ENCODE measurements around the gene UBE2O.

The UBE2O gene

DNA sequence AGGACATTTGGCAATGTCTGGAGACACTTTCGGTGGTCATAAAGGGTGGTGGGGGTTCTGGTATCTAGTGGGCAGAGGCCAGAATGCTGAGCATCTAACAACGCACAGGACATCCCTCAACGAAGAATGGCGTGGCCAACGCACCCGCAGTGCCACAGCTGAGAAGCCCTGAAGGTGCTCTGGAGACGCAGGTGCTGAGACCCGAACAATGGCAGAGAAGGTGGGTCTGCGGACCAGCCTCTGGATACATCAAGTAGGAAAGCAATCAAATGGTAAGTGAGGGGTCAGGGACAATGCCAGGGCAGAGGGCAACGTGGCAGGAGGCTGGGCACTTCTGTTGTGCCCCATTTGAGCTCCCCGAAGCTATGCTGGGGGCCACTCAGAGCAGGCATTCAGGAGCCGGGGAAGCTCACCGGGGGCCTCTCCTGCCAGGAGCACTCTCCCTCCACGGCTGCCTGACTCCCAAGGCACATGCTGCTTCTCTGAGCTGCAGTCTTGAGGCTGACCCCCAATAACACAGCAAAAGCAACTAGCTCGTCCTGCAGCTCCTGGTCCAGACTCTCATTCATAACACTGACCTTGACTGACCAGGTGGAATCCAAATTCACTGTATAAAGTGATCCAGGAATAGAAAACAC is 42.5 kb downstream of the UBE2O start:
- DNase-seq, result no peak

DNA sequence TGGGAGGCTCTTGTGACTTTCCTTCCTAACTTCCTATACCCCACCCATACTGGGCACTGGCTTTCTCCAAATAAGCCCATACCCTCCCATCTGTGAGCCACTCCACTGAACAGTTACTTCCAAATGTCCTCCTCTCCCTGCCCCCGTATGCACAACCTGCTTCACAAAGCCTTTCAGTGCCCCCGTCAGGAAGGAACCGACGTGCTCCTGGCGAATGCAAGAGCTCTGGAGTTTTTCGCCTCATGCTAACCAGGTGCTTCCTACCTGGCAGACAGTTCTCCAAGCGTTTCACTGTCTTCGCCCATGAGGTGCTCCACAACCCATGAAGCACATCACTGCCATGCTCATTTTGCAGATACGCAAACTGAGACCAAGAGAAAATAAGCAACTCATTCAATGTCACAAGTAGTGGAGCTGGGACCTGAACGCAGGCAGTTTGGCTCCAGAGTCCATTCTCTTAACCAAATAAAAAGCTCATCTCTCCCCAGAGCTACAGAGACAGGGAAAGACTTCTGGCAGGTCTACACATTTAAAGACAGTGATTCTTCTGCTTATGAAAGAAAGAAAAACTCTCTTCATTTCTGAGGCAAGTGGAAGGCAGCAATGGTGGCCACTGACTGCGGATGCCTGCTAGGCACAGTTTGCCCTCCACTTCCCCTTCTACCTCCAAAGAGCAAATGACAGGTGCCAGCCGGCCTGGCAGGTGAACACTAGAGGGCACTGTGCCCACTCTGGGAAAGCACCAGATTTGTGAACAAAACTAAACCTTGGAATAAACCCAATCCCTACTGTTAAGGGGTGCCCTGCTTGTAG is 44.7 kb downstream of the UBE2O start:
- DNase-seq, result peak; percentile 66

DNA sequence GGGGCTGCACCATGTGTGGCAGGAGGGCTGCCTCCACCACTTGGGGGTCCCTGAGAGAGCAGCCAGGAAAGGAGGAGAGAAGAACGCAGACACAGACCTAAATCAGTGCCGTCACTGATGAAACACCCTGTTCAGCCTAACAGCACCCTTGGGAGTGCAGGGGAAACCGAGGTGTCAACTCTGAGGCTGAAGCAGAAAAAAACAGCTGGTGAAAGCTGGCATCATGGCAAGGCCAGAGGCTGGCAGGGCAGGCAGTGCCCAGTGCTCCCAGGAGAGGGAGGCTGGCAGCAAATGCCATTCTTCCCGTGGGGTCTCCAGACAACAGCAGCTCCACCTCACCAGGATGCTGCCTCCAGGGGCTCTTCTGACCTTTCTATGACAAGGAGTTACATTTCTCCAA is 45.4 kb downstream of the UBE2O start:
- DNase-seq, result no peak

DNA sequence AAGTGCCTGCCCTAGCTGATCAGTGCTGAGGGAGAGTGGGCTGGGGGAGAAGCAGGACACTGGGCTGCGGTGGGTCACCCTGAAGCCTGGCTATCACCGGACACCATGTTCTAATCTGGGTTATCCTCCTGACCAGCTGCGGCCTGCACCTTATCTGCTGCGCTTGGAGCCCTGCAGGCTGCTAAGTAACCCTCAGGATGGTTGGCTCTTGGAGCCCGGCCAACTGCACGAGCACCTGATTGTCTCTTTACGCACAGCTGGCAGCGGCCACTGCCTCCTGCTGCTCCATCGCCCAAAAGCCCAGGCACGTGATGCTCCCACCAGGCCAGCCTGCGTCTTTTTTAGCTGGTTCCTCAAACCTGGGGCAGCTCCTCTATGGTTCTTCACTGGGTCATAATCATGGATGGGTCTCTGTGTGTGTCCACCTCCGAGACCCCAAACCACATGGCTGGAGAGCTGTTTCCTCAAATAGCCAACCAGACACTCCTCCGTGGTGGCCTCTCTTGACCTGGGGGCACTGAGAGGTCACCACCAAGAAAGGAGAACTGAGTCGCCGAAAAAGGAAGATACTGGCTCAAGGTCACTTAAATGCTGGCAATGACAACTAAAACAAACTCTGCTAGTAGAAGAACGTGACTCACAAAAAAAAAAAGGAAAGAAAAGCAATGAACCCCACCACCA is 46.8 kb downstream of the UBE2O start:
- no peak for DNase-seq

DNA sequence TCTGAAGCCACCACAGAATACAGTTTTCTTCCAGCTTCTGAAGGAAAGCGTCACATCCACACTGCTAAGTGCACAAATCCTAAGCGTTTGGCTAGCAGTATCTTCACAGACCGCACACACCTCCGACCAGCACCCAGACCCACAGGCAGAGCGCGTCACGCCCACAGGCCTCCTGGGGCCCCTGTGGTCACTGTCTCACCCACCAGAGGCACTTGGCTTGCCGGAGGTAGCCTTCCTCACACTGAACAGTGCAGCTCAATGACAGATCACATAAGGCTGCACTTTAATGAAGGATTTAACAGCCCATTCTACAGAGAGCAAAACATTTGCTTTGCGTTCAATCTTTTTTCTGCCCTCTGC is 47.4 kb downstream of the UBE2O start:
- DNase-seq, result no peak

DNA sequence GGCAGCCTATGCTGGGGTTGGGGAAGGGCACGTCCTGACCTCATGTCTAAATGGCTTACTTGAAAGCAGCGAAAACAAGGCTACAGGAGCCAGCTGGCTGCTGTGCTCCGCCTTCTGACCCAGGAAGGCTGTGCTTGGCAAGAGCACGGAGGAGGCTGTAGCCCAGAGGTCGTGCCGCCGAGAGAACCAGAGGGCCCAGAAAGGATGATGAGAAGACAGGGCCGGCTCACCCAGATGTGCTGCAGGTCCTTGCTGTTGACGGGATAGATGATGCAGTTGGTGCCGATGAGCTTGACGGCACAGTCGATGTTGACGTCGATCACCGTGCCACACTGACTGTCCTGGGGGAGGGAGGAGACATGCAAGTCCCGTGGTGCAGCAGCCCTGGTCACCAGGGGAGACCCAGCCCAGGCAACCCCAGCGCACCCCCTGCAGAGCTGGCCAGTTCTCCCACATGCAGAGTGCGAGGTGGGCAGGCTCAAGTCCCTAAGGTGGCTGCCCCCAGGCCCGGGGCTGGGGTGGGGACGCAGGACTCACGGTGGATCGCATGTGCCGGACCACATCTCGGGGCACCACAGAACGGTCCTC is 47.9 kb downstream of the UBE2O start:
- DNase-seq, result no peak

DNA sequence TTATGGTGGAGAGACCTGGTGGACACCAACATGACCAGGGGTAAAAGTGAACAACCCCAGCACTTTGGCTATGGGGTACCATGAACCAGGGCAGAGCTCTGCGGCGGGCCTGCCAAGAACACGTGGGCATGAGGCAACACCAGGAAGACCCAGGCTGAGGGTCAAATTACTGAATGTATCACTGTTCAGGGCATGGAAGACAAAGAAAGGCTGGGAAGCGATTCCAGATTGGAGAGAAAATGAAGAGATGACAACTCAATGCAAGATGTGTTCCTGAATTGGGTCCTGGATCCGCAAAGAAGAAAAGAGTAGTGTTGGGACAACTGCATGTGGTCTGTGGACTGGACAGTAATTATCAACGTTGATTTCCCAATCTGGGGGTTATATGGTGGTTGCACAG is 48.7 kb downstream of the UBE2O start:
- DNase-seq, result no peak

DNA sequence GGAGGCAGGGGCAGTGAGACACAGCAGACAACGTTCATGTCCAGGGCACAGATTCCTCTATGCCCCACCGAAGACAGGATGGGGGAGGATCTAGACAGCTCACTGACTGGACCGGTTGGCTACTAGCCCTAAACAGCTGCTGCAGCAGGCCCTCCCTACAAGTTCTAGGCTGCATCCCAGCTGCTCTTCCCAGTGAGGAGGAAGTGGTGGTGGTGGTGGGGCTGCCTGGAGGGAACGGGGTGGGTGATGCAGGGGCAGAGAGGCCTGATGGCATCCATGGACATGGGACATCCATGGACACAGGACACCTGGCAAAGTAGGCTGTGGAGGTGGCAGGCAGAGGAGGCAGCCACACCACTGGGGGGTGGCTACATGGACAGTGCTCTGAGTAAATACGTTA is 50.2 kb downstream of the UBE2O start:
- DNase-seq, result no peak

DNA sequence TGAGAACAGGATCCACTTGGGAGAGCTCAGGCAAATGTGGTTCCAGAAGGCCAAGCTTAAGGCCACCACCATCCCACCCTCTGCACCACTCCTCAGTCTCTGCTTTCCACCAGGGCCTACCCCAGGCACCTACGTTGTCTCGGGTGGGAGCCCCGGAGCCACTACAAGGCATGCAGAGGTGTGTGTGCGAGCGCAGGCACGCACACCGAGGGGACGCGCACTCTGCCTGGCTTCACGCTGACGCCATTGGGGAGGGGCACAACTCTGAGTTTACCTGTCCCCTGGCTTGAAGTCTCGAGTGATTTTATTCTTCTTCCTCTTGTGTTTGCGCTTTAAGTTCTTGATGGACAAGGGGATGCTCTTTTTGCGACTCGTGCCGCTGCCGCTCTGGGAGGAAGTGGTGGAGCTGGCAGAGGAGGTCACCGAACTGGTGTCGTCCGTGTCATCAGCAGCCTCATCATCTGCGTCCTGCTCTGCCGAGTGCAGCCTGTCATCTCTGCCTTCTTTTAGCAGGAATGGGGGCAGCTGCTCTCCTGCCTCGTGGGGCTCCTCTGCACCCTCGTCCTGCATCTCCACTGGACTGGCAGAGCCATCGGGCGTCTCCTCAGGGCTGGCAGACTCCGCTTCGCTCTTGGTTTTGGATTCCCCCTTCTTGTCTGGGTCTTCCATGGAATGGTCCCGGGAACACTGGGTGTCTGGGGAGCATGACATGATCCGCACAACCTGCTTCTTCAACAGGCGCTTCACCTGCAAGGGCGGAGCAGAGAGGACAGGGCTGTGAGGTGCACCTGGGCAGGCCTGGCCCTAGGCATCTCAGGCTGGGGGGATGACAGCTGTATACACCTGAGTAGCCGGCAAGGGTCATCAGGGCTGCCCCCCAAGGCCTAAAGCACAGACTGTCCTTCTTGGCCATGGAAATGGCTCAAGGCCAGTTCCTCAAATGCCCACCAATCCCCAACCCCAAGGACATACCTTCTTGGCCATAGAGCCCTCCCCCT is 53.5 kb downstream of the UBE2O start:
- DNase-seq, result no peak

DNA sequence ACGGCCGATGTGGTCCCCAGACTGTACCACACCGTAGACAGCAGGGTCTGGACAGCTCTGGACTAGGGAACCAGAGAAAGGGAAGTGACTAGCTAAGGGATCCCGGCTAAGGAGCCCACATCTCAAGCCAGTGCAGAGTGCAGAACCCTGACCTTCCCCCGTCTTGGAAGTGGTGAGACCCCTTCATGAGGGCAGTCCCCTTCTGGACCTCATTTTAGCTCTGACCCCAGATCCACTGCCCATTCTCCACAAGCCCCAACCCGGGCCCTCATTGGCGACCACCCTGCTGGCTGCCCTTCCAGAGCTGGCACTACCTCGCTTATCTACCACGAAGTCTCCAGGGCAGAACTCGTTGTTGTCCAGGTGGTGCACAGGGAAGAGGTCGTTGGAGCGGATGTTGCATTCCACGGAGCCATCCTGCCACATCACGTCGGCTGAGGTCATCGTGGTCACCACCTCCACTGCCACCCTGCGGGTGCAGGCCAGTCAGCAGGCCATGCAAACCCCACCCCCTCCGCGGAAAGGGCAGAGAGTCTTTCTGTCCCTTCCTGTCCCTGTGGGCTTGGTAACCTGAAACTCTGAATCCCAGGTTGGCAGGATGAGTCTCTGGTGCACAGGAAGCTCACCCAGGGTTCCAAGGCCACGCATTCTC is 54.3 kb downstream of the UBE2O start:
- no peak for DNase-seq

DNA sequence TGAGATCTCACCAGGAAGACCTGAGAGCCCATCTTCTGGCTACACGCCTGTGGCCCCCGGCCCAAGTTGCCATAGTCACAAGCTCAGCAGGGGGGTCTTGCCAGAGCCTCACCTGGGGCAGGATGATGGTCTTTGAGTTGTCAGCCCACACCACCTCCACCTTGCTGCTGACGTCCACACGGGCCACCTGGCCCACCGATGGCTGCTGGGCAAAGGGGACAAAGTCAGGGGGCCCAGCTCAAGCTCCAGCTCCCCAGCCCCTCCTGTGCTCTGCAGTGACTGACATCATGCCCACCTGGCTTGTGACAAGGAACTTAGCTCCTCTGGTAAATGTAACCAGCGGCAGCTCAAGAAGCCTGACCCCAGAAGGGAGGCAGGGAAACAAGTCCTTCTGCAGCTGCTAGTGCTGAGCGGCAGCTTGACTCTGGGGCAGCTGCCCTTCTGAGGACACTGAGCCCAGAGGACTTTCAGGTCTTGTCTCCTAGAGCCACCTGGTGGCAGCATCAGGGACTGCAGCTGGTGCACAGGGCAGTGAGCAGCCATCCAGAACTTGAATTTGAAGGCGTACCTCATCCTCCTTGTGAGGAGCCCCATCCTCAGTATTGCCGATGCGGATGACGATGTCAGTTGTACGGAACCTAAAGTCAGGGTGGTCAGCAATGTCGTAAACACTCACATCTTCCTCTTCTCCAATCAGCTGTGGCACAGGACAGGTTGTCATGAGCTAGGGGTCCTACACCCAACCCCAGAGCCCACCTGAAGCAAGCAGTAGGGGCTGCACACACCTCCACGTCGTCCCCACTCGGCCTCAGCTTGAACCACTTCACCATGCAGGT is 55.0 kb downstream of the UBE2O start:
- DNase-seq, result peak; percentile 85

DNA sequence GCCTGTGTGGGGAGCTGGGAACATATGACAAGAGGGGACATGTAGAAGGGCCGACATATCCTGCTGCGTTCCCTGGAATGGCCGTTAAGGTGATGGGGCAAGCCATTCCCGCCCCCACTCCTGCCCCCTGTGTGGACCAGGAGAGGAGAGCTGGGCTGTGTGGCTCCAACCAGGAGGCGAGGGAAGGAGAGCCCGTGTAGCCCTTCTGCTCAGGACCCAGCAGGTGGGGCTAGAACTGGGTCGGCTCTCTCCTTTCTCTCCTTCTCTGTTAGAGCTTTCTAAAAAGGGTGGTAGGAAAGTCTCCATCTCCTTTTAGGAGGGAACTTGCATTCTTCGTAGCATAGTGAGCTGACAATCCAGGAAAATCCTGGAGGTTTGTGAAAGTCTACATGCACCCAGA is 55.8 kb downstream of the UBE2O start:
- DNase-seq, result no peak

DNA sequence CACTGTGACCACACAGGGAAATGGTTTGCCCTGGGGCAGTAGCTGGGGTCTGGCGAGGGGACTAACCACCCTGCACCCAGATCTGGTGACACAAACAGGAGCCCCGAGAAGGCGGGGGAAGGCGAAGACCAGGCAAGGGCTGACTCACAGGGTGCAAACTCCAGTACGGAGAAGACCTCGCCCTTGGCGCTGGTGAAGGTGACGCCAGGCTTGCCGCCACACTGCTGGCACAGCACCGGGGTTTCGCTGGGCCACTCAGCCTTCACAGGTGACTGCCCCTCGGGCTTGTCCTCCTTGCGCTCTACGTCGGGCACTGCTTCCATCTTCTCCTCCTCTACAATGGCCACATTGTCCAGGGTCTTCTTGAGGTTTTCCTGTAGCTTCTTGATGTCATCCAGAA is 57.0 kb downstream of the UBE2O start:
- no peak for DNase-seq

DNA sequence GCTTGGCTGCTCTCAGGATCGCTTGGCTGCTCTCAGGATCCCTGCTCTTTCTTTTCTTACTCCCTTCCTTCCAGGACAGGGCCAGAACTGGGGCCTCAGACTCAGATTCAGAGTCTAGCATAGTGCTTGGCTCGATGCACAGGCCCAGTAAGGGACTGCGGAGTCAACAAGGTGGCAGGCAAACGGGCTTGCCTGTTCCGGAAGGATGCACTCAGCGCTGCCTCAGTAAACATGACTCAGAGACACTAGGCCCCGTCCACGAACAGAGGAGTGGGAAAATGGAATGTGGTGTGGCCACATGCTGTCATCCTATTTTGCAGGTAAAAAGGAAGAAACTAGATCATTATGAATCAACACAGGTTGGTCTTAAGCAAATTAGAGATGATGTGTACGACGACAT is 58.8 kb downstream of the UBE2O start:
- DNase-seq, result no peak

DNA sequence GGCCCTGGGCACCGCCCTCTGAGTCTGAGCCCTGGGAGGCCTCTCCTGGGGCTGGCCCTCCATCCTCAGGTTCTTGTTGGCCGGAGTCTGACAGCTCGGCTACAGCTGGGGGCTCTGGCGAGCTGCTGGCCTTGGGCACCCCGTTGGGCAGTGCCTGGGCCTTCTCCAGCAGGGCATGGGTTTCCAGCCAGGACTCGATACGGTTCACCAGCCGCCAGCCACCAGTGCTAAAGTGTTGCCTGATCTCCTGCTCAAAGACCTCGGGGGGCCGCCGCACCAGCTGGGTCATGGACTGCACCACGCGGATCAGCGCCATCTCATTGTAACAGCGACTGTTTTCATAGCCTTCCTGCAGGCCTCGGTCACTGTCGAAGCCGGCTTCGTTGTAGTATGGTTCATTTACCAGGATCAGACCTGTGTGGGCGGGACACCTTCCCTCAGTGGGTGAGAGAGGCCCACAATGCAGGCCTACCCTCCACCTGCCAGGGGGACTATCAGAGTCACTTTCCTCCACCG is 61.7 kb downstream of the UBE2O start:
- no peak for DNase-seq

DNA sequence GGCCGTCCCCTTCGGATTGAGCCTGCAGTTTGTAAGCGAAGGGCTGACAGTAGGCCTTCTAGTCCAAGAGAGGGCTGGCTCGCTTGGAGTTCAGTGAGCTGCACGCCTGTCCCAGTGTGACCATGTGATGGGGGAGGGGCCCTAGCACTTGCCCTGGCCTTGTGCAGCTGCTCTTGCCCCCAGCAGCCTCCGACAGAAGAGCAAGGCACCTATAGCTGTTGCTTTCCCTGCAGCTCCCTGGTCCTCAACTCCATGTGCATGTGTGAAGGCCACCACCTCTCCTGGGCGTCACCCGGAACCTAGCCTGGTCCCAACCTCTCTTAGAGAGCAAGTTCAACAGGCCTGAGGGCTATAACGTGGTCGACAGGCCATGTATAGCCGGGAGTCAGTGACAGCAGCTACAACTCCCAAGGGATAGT is 62.9 kb downstream of the UBE2O start:
- no peak for DNase-seq

DNA sequence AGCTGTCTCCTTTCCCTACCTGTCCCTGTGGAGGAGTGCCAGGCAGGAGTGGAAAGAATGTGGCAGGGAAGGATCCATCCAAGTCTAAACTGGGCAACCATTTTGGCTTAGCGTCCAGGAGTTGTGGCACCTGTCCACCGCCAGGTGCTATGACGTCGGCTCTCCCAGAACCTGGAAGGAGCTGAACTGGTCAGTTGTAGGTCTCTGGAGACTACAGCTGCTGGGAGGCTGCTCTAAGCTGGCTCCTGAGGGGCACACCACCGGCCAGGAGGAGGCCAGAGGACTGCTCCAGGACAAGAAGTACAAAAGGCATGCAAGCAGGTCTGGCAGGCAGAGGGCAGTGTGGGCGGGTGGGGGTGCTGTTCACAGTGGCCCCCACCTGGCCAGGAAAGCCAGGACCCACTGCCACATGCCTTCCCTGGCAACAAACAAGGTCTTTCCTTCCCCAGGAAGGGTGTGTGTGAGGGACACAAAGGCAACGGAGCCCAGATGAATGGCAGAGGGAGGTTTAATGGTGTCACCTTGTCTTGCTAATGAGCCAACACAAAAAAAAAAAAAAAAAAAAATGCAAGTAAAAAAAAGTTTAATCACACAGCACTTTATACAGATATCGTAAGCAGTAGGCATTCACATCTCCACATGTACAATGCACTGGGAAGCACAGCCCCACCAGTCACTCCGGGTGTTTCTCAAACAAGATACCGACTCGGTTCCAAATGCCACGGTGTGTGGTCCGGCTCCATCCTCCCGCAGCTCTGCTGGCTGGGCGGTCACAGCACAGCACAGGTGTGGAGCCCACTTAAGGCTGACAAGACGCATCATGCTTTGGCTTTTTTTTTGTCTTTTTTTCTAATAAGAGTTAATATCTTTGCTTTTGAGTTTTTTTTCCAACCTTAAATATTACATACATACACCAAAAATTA is 63.7 kb downstream of the UBE2O start:
- DNase-seq, result no peak

DNA sequence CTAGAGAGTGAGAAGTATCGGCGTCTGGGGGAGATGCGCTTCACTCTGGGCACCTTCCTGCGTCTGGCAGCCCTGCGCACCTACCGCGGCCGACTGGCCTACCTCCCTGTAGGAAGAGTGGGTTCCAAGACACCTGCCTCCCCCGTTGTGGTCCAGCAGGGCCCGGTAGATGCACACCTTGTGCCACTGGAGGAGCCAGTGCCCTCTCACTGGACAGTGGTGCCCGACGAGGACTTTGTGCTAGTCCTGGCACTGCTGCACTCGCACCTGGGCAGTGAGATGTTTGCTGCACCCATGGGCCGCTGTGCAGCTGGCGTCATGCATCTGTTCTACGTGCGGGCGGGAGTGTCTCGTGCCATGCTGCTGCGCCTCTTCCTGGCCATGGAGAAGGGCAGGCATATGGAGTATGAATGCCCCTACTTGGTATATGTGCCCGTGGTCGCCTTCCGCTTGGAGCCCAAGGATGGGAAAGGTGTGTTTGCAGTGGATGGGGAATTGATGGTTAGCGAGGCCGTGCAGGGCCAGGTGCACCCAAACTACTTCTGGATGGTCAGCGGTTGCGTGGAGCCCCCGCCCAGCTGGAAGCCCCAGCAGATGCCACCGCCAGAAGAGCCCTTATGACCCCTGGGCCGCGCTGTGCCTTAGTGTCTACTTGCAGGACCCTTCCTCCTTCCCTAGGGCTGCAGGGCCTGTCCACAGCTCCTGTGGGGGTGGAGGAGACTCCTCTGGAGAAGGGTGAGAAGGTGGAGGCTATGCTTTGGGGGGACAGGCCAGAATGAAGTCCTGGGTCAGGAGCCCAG is 65.8 kb downstream of the UBE2O start:
- DNase-seq, result no peak

All from stimulated activated CD4-positive, alpha-beta T cell treated with anti-CD3 and anti-CD28 coated beads, Interleukin-12 subunit alpha, Interleukin-12 subunit beta, amount 100 ng/mL, for 4 hours (primary cell).